ENCODE results near the gene CD180.

DNA sequence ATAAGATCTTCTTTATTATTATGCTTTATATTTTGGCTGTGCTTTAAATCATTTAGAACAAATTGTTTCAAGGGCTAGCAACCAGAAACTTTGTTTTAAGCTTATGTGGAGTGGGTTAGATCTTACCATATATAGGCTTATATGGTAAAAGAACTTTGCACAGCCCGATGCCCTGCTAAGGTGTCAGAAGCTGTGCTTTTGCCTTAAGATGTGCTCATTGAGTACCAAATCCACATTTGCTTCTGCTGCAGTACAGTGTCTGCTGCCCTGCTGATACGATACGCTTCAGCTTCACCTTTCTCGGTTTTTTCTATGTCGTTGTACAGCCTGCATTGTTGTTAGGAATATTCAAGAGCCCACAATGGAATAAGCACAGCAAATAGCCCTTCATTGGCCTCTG lies 34.8 kb downstream of the CD180 start:
- TF ChIP-seq, protein P1, sequence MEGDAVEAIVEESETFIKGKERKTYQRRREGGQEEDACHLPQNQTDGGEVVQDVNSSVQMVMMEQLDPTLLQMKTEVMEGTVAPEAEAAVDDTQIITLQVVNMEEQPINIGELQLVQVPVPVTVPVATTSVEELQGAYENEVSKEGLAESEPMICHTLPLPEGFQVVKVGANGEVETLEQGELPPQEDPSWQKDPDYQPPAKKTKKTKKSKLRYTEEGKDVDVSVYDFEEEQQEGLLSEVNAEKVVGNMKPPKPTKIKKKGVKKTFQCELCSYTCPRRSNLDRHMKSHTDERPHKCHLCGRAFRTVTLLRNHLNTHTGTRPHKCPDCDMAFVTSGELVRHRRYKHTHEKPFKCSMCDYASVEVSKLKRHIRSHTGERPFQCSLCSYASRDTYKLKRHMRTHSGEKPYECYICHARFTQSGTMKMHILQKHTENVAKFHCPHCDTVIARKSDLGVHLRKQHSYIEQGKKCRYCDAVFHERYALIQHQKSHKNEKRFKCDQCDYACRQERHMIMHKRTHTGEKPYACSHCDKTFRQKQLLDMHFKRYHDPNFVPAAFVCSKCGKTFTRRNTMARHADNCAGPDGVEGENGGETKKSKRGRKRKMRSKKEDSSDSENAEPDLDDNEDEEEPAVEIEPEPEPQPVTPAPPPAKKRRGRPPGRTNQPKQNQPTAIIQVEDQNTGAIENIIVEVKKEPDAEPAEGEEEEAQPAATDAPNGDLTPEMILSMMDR (IDR thresholded peaks at IDR 0.05; ENCODE audit: low read depth, low read length, poor library complexity, severe bottlenecking): no peak
- no peak for TF ChIP-seq EZH2phosphoT487 (IDR thresholded peaks at IDR 0.05; ENCODE audit: borderline replicate concordance, low read length)

All from DOHH2 (cell line).